ENCODE measurements around the gene CREB5.

- no peak for TF ChIP-seq TAF1 (IDR thresholded peaks at IDR 0.05; ENCODE audit: borderline replicate concordance, insufficient read depth, low read length)
- no peak for TF ChIP-seq POLR2AphosphoS5 (IDR thresholded peaks at IDR 0.05; ENCODE audit: low read depth, low read length)
- TF ChIP-seq SIN3A (IDR thresholded peaks at IDR 0.05; ENCODE audit: borderline replicate concordance, insufficient read depth, low read length) = no peak
These were observed 306.2 kb downstream of the CREB5 start for GRCh38 chr7:28718545-28718944.
